Spleen (tissue), 11 donors: ENCODE results near the gene RUSC2. TPM values are rescaled to one million over a fixed set of nuclear protein-coding genes. Genes with fewer than 3 reads are reported as not detected.

ENCODE experiments used
- DNase-seq: peaks from one replicate; pipeline ENCODE4 v3.0.0-alpha.2; 2020
- H3K27ac ChIP-seq, 8 donors: fragments of 200-600 bp; sonication (generic) in 7 of 8; 1 replicate in 4 of 8; 2 replicates in 4 of 8; pipeline versions ENCODE4 v1.5.0 to v1.8.0; 2016 to 2021; ENCODE audit warnings: inconsistent platforms in 4 of 8, mild to moderate bottlenecking in 4 of 8, moderate library complexity in 1 of 8
- H3K27me3 ChIP-seq, 7 donors: fragments of 200-600 bp; sonication (generic) in 6 of 7; replicated peaks in 1 of 7; 1 replicate in 4 of 7; 2 replicates in 3 of 7; pipeline versions ENCODE4 v1.5.0 to v1.8.0; 2016 to 2021; ENCODE audit warnings: inconsistent platforms in 3 of 7, mild to moderate bottlenecking in 1 of 7
- H3K36me3 ChIP-seq, 6 donors: fragments of 200-600 bp; sonication (generic) in 5 of 6; 1 replicate in 4 of 6; 2 replicates in 2 of 6; pipeline versions ENCODE4 v1.5.0 to v1.8.0; 2016 to 2021; ENCODE audit warnings: inconsistent platforms in 2 of 6
- H3K4me1 ChIP-seq, 6 donors: fragments of 200-600 bp; sonication (generic) in 5 of 6; 1 replicate in 3 of 6; 2 replicates in 3 of 6; pipeline versions ENCODE4 v1.5.0 to v1.8.0; 2016 to 2021; ENCODE audit warnings: inconsistent platforms in 3 of 6
- H3K4me3 ChIP-seq, 8 donors: fragments of 200-600 bp; sonication (generic) in 7 of 8; 1 replicate in 4 of 8; 2 replicates in 4 of 8; pipeline versions ENCODE4 v1.5.0 to v1.8.0; 2016 to 2021; ENCODE audit warnings: inconsistent platforms in 4 of 8, mild to moderate bottlenecking in 4 of 8, moderate library complexity in 2 of 8
- H3K9me3 ChIP-seq, 8 donors: fragments of 200-600 bp; sonication (generic) in 7 of 8; 1 replicate in 4 of 8; 2 replicates in 4 of 8; pipeline versions ENCODE4 v1.5.0 to v1.8.0; 2016 to 2021; ENCODE audit warnings: inconsistent platforms in 4 of 8
- CTCF ChIP-seq, 11 experiments: fragments of 200-600 bp in 7 of 11; fragments of 450-650 bp in 4 of 11; sonication (generic) in 4 of 11; IDR thresholded peaks in 8 of 11; conservative IDR thresholded peaks in 3 of 11; 1 replicate in 7 of 11; 2 replicates in 4 of 11; pipeline versions ENCODE4 v1.4.0 to v1.8.0; 2016 to 2021; ENCODE audit warnings: antibody characterized with exemption in 11 of 11, inconsistent platforms in 4 of 11, mild to moderate bottlenecking in 1 of 11
- POLR2A ChIP-seq, 3 donors: fragments of 450-650 bp; IDR thresholded peaks; one replicate each; pipeline ENCODE4 v1.5.1; 2017; ENCODE audit warnings: antibody characterized with exemption in 3 of 3, mild to moderate bottlenecking in 1 of 3
- POLR2AphosphoS5 ChIP-seq, 3 donors: sonication (generic); formaldehyde crosslinking; IDR thresholded peaks; one replicate each; pipeline ENCODE4 v1.5.1; 2017; ENCODE audit warnings: antibody characterized with exemption in 3 of 3
- WGBS, 5 donors: extraction: QIAGEN DNeasy Blood & Tissue Kit in 3 of 5; methylation state at CpG; one replicate each; pipeline versions ENCODE4 v1.1.5 to v1.1.7; 2013 to 2018; 5-methylcytosine and 5-hydroxymethylcytosine counted together
- intact Hi-C: fragments of 100-400 bp; cut with DNase I; formaldehyde crosslinking; loops from one replicate; pipeline ENCODE4 v1.15.0; 2023; ENCODE audit warnings: low total_unique reads
- polyA plus RNA-seq, 3 donors: library from polyadenylated mRNA; stranded (reverse); fragments of 200-250 nt; gene quantifications; one replicate each; pipeline ENCODE4 v1.2.1, GENCODE V29; 2013
- total RNA-seq, 7 donors: library from RNA; depleted of rRNA in 3 of 7; stranded (reverse); fragments of >200 nt in 3 of 7; fragmentation: NEBNext Ultra II Directional in 4 of 7; extraction: Animal tissue kit (Norgen Biotek cat#: 25700) in 4 of 7; gene quantifications; one replicate each; pipeline versions ENCODE4 v1.1.0 to v1.2.1, GENCODE V29; 2016 to 2021
- donor health status: healthy with polysubstance abuse.
- donor health status: DM: no; HTN: no; CAD: no; lungs with moderate emphysema.
- donor health status: DM: no; HTN: no; CAD: no.
- donor health status: Bipolar disorder and iron deficiency.
- donor health status: healthy.
- donor health status: DM: no; HTN: no; CAD: no.
- donor health status: DM: yes; HTN: yes; CAD: no.

Gene RUSC2
- total and polyA plus RNA-seq, 10 donors, result 2.5 to 41.9 (median 14.7) TPM

GRCh38 chr9:35500130-35500748 lies 10.3 kb downstream of the RUSC2 start:
- H3K4me1 ChIP-seq, result peaks cover 0 to 19% (median 0%) of the 10 kb centered on the region in 6 donors
- intact Hi-C loops, result no loop called here
- H3K4me3 ChIP-seq, result no peak overlapping the region
- no peak for DNase-seq
- H3K9me3 ChIP-seq, result peaks cover 0 to 11% (median 3%) of the 10 kb centered on the region in 8 donors
- TF ChIP-seq POLR2AphosphoS5 (IDR thresholded peaks at IDR 0.05) (no peak), POLR2A (IDR thresholded peaks at IDR 0.05) (no peak), CTCF (IDR thresholded peaks at IDR 0.05 in 8 of 11, conservative IDR thresholded peaks at IDR 0.05 in 3 of 11) (no peak)
- H3K27ac ChIP-seq, result peak overlapping the region in 3 of 8 donors; percentile 1 to 51 (median 47)
- 50 to 70% (median 64%) methylated on average over 1 of the region's 1 CpG for WGBS, 5 donors
- no peaks in the 10 kb centered on the region for H3K27me3 ChIP-seq
- H3K36me3 ChIP-seq, result no peaks in the 10 kb centered on the region

- peaks cover 0 to 19% (median 0%) of the 10 kb centered on the region in 6 donors for H3K4me1 ChIP-seq
- H3K36me3 ChIP-seq, result no peaks in the 10 kb centered on the region
- intact Hi-C loops, result no loop called here
- WGBS, 5 donors, result 67 to 94% (median 83%) methylated on average over 1 of the region's 1 CpG
- DNase-seq, result no peak
- H3K27me3 ChIP-seq, result no peaks in the 10 kb centered on the region
- TF ChIP-seq POLR2A (IDR thresholded peaks at IDR 0.05) (no peak), CTCF (IDR thresholded peaks at IDR 0.05 in 8 of 11, conservative IDR thresholded peaks at IDR 0.05 in 3 of 11) (no peak), POLR2AphosphoS5 (IDR thresholded peaks at IDR 0.05) (no peak)
- no peak overlapping the region for H3K4me3 ChIP-seq
- H3K27ac ChIP-seq, result no peak overlapping the region
- peaks cover 0 to 11% (median 3%) of the 10 kb centered on the region in 8 donors for H3K9me3 ChIP-seq
Observed at GRCh38 chr9:35501946-35502345, 12.0 kb downstream of the RUSC2 start.

GRCh38 chr9:35506359-35506758 lies 16.4 kb downstream of the RUSC2 start:
- no peak for DNase-seq
- TF ChIP-seq POLR2AphosphoS5 (IDR thresholded peaks at IDR 0.05) (no peak), POLR2A (IDR thresholded peaks at IDR 0.05) (no peak), CTCF (IDR thresholded peaks at IDR 0.05 in 8 of 11, conservative IDR thresholded peaks at IDR 0.05 in 3 of 11) (no peak)
- Histone ChIP-seq H3K36me3 (no peaks in the 10 kb centered on the region), H3K27me3 (no peaks in the 10 kb centered on the region), H3K4me1 (peaks cover 0 to 21% (median 2%) of the 10 kb centered on the region in 6 donors), H3K4me3 (no peak overlapping the region), H3K9me3 (peaks cover 0 to 6% (median 0%) of the 10 kb centered on the region in 8 donors), H3K27ac (no peak overlapping the region)
- WGBS, 5 donors, result 76 to 91% (median 79%) methylated on average over 2 of the region's 2 CpGs
- intact Hi-C loops, result no loop called here

- Histone ChIP-seq H3K9me3 (peaks cover 0 to 6% (median 0%) of the 10 kb centered on the region in 8 donors), H3K4me3 (no peak overlapping the region), H3K36me3 (no peaks in the 10 kb centered on the region), H3K27me3 (no peaks in the 10 kb centered on the region), H3K27ac (no peak overlapping the region), H3K4me1 (peaks cover 0 to 22% (median 5%) of the 10 kb centered on the region in 6 donors)
- intact Hi-C loops, result no loop called here
- no peak for DNase-seq
- WGBS, 5 donors, result 55 to 68% (median 59%) methylated on average over 3 of the region's 3 CpGs
- TF ChIP-seq CTCF (IDR thresholded peaks at IDR 0.05 in 8 of 11, conservative IDR thresholded peaks at IDR 0.05 in 3 of 11) (no peak), POLR2A (IDR thresholded peaks at IDR 0.05) (no peak), POLR2AphosphoS5 (IDR thresholded peaks at IDR 0.05) (no peak)
Observed at GRCh38 chr9:35508069-35508468, 18.2 kb downstream of the RUSC2 start.
